BLaER1 treated with 17β-estradiol and CSF1 and Interleukin-3, amounts not matched to agents 10 nM and 100 nM (cell line): ENCODE data around the gene JPH3.

ENCODE experiments used
- H3K27ac ChIP-seq, 11 experiments: shearing (Covaris generic); formaldehyde crosslinking; 2 replicates each; pipeline ENCODE4 v1.8.1; 2022
- H3K27me3 ChIP-seq, 11 experiments: shearing (Covaris generic); formaldehyde crosslinking; 2 replicates each; pipeline ENCODE4 v1.8.1; 2022
- H3K36me3 ChIP-seq, 11 experiments: shearing (Covaris generic); formaldehyde crosslinking; 2 replicates each; pipeline ENCODE4 v1.8.1; 2022
- H3K4me1 ChIP-seq, 10 experiments: shearing (Covaris generic); formaldehyde crosslinking; 2 replicates each; pipeline ENCODE4 v1.8.1; 2022
- H3K4me2 ChIP-seq, 11 experiments: shearing (Covaris generic); formaldehyde crosslinking; 2 replicates each; pipeline ENCODE4 v1.8.1; 2022
- H3K4me3 ChIP-seq, 10 experiments: shearing (Covaris generic); formaldehyde crosslinking; 2 replicates each; pipeline ENCODE4 v1.8.1; 2022
- H3K9ac ChIP-seq, 11 experiments: shearing (Covaris generic); formaldehyde crosslinking; 2 replicates each; pipeline ENCODE4 v1.8.1; 2022
- H3K9me3 ChIP-seq, 11 experiments: shearing (Covaris generic); formaldehyde crosslinking; replicated peaks in 1 of 11; 2 replicates each; pipeline ENCODE4 v1.8.1; 2022
- H4K20me1 ChIP-seq, 11 experiments: shearing (Covaris generic); formaldehyde crosslinking; 2 replicates each; pipeline ENCODE4 v1.8.1; 2022
- Cebpa-rat ChIP-seq, 11 experiments: shearing (Covaris generic); IDR thresholded peaks; 2 replicates each; pipeline ENCODE4 v1.8.1; 2022

Gene JPH3

GRCh38 chr16:87682852-87683399 is 80.6 kb downstream of the JPH3 start:
- Histone ChIP-seq H3K27me3 (no peaks in the 10 kb centered on the region), H3K27ac (no peak overlapping the region), H3K9ac (no peak overlapping the region), H4K20me1 (peaks cover 0 to 44% (median 0%) of the 10 kb centered on the region in 11 experiments; a peak in 5 of 22 replicates), H3K4me3 (no peak overlapping the region), H3K9me3 (no peaks in the 10 kb centered on the region), H3K4me2 (peak overlapping the region in 3 of 11 experiments; percentile 47 to 51 (median 48); a peak in 3 of 22 replicates), H3K4me1 (peaks cover 9 to 32% (median 17%) of the 10 kb centered on the region in 10 experiments; a peak in 19 of 20 replicates), H3K36me3 (no peaks in the 10 kb centered on the region)
- no peak for TF ChIP-seq Cebpa-rat (IDR thresholded peaks at IDR 0.05)

- Histone ChIP-seq H3K27me3 (no peaks in the 10 kb centered on the region), H3K36me3 (no peaks in the 10 kb centered on the region), H3K4me2 (no peak overlapping the region), H3K4me1 (peaks cover 9 to 34% (median 17%) of the 10 kb centered on the region in 10 experiments; a peak in 19 of 20 replicates), H4K20me1 (peaks cover 0 to 41% (median 0%) of the 10 kb centered on the region in 11 experiments; a peak in 5 of 22 replicates), H3K4me3 (no peak overlapping the region), H3K9me3 (no peaks in the 10 kb centered on the region), H3K27ac (no peak overlapping the region), H3K9ac (no peak overlapping the region)
- no peak for TF ChIP-seq Cebpa-rat (IDR thresholded peaks at IDR 0.05)
Measured at GRCh38 chr16:87684106-87684677, 81.9 kb downstream of the JPH3 start.

- H3K4me3 ChIP-seq = no peak overlapping the region
- no peak for TF ChIP-seq Cebpa-rat (IDR thresholded peaks at IDR 0.05)
Measured at GRCh38 chr16:87684711-87685404, 82.5 kb downstream of the JPH3 start.

GRCh38 chr16:87685405-87685755 is 83.1 kb downstream of the JPH3 start:
- H3K27me3 ChIP-seq = no peaks in the 10 kb centered on the region
- no peak for TF ChIP-seq Cebpa-rat (IDR thresholded peaks at IDR 0.05)

More at GRCh38 chr16:87684711-87685404, 82.5 kb downstream of the JPH3 start:
- H3K4me2 ChIP-seq = no peak overlapping the region
- peaks cover 9 to 34% (median 17%) of the 10 kb centered on the region in 10 experiments; a peak in 19 of 20 replicates for H3K4me1 ChIP-seq
- H3K9me3 ChIP-seq = no peaks in the 10 kb centered on the region
- no peaks in the 10 kb centered on the region for H3K27me3 ChIP-seq
- H4K20me1 ChIP-seq = peaks cover 0 to 35% (median 0%) of the 10 kb centered on the region in 11 experiments; a peak in 5 of 22 replicates
- no peak overlapping the region for H3K9ac ChIP-seq
- H3K36me3 ChIP-seq = no peaks in the 10 kb centered on the region
- H3K27ac ChIP-seq = no peak overlapping the region

GRCh38 chr16:87685766-87686165 is 83.5 kb downstream of the JPH3 start:
- peaks cover 0 to 37% (median 0%) of the 10 kb centered on the region in 11 experiments; a peak in 7 of 22 replicates for H4K20me1 ChIP-seq
- H3K27me3 ChIP-seq = no peaks in the 10 kb centered on the region
- no peak overlapping the region for H3K9ac ChIP-seq
- no peak for TF ChIP-seq Cebpa-rat (IDR thresholded peaks at IDR 0.05)
- no peak overlapping the region for H3K4me2 ChIP-seq
- H3K4me3 ChIP-seq = no peak overlapping the region
- no peaks in the 10 kb centered on the region for H3K36me3 ChIP-seq
- H3K27ac ChIP-seq = no peak overlapping the region
- H3K9me3 ChIP-seq = no peaks in the 10 kb centered on the region
- H3K4me1 ChIP-seq = peaks cover 9 to 34% (median 17%) of the 10 kb centered on the region in 10 experiments; a peak in 19 of 20 replicates

More at GRCh38 chr16:87685405-87685755, 83.1 kb downstream of the JPH3 start:
- H3K4me3 ChIP-seq = no peak overlapping the region
- H3K9ac ChIP-seq = no peak overlapping the region
- peaks cover 9 to 34% (median 17%) of the 10 kb centered on the region in 10 experiments; a peak in 19 of 20 replicates for H3K4me1 ChIP-seq
- no peaks in the 10 kb centered on the region for H3K9me3 ChIP-seq
- no peaks in the 10 kb centered on the region for H3K36me3 ChIP-seq
- peaks cover 0 to 33% (median 0%) of the 10 kb centered on the region in 11 experiments; a peak in 5 of 22 replicates for H4K20me1 ChIP-seq
- no peak overlapping the region for H3K27ac ChIP-seq
- H3K4me2 ChIP-seq = no peak overlapping the region

- Histone ChIP-seq H3K4me2 (no peak overlapping the region), H3K9ac (no peak overlapping the region), H3K27ac (no peak overlapping the region), H4K20me1 (peaks cover 0 to 43% (median 0%) of the 10 kb centered on the region in 11 experiments; a peak in 8 of 22 replicates), H3K9me3 (no peaks in the 10 kb centered on the region), H3K27me3 (peaks cover 0 to 8% (median 0%) of the 10 kb centered on the region in 11 experiments; a peak in 5 of 22 replicates), H3K4me1 (peaks cover 14 to 42% (median 24%) of the 10 kb centered on the region in 10 experiments), H3K36me3 (no peaks in the 10 kb centered on the region), H3K4me3 (no peak overlapping the region)
- no peak for TF ChIP-seq Cebpa-rat (IDR thresholded peaks at IDR 0.05)
Measured at GRCh38 chr16:87686697-87687096, 84.4 kb downstream of the JPH3 start.

- H3K4me2 ChIP-seq = peak overlapping the region in 5 of 11 experiments; percentile 3 to 36 (median 16); a peak in 4 of 22 replicates
- H3K36me3 ChIP-seq = no peaks in the 10 kb centered on the region
- peaks cover 0 to 12% (median 0%) of the 10 kb centered on the region in 11 experiments; a peak in 5 of 22 replicates for H3K27me3 ChIP-seq
- H3K9ac ChIP-seq = no peak overlapping the region
- no peak for TF ChIP-seq Cebpa-rat (IDR thresholded peaks at IDR 0.05)
- H3K27ac ChIP-seq = no peak overlapping the region
- H3K9me3 ChIP-seq = no peaks in the 10 kb centered on the region
- H3K4me1 ChIP-seq = peaks cover 9 to 42% (median 24%) of the 10 kb centered on the region in 10 experiments
- H3K4me3 ChIP-seq = no peak overlapping the region
- peaks cover 0 to 43% (median 4%) of the 10 kb centered on the region in 11 experiments; a peak in 10 of 22 replicates for H4K20me1 ChIP-seq
Measured at GRCh38 chr16:87687126-87687910, 85.0 kb downstream of the JPH3 start.

GRCh38 chr16:87687998-87688529 is 85.8 kb downstream of the JPH3 start:
- Histone ChIP-seq H3K9ac (no peak overlapping the region), H3K4me3 (no peak overlapping the region), H3K9me3 (no peaks in the 10 kb centered on the region), H3K27ac (no peak overlapping the region), H4K20me1 (peaks cover 0 to 43% (median 7%) of the 10 kb centered on the region in 11 experiments; a peak in 11 of 22 replicates), H3K27me3 (peaks cover 0 to 12% (median 0%) of the 10 kb centered on the region in 11 experiments; a peak in 5 of 22 replicates), H3K4me2 (0 out of 22 replicates have a peak overlapping the region, but pooled peaks of 1 of the 11 experiments have one; percentile 16), H3K36me3 (no peaks in the 10 kb centered on the region), H3K4me1 (peaks cover 8 to 43% (median 27%) of the 10 kb centered on the region in 10 experiments; a peak in 18 of 20 replicates)
- TF ChIP-seq Cebpa-rat (IDR thresholded peaks at IDR 0.05) = no peak
